HFF-Myc (cell line): ENCODE measurements around the gene CORO2B.

Source experiments
- DNase-seq: peaks from one replicate; pipeline ENCODE4 v3.0.0-alpha.2; 2011; ENCODE audit warnings: low read depth; ENCODE audit errors: extremely low read depth
- H3K4me3 ChIP-seq: replicated peaks from 2 replicates; pipeline ENCODE4 v1.5.1; 2011; ENCODE audit warnings: low read depth, mild to moderate bottlenecking, control low read depth, low read length
- CTCF ChIP-seq: IDR thresholded peaks from 2 replicates; pipeline ENCODE4 v1.5.1; 2012; ENCODE audit warnings: mild to moderate bottlenecking, low read depth, low read length, control low read depth; ENCODE audit errors: missing control alignments

The CORO2B gene

DNA sequence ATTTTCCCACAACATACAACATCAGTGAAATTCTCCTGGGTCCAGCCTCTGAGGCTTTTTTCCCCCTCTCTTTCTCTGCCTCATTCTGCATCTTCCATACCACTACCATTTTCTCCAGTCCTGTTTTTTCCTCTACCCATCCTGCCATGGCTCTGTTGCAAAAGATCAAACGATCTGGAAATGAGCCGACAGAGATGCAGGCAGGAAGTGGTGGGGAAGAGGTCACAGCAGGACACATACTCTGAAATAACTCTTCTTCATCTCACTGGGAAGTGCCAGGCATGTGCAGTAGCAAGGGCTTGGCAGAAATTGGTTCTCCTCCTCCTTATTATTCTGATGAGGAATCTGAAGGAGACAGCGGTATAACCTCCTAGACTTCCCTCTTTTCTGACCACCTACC is 114.3 kb downstream of the CORO2B start:
- no peak overlapping the region for H3K4me3 ChIP-seq
- DNase-seq = no peak

DNA sequence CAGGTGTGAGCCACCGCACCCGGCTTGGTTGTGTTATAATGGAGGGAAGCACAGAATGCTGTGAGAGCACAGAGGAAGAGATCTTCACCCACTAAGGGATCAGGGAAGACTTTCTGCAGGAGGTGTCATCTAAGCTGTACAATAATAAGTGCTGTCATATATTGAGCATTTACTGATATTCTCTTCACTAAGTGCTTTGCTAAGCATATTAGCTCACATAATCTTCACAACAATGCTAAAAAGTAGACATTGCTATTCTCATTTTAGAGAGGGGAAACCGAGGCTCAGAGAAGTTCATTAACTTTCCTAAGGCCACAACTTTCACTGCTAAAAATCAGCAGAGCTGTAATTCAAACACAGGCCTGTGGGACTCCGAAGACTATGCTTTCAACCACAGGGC is 115.3 kb downstream of the CORO2B start:
- no peak for TF ChIP-seq CTCF
- DNase-seq = no peak
- no peak overlapping the region for H3K4me3 ChIP-seq

More for the DNA sequence above, 114.3 kb downstream of the CORO2B start:
- TF ChIP-seq CTCF = no peak

- no peak for DNase-seq
- TF ChIP-seq CTCF = no peak
- H3K4me3 ChIP-seq = no peak overlapping the region
Measured at GRCh38 chr15:68695061-68695595, 116.3 kb downstream of the CORO2B start.

- no peak for DNase-seq
- no peak for TF ChIP-seq CTCF
Measured at GRCh38 chr15:68696414-68697363, 117.9 kb downstream of the CORO2B start.

DNA sequence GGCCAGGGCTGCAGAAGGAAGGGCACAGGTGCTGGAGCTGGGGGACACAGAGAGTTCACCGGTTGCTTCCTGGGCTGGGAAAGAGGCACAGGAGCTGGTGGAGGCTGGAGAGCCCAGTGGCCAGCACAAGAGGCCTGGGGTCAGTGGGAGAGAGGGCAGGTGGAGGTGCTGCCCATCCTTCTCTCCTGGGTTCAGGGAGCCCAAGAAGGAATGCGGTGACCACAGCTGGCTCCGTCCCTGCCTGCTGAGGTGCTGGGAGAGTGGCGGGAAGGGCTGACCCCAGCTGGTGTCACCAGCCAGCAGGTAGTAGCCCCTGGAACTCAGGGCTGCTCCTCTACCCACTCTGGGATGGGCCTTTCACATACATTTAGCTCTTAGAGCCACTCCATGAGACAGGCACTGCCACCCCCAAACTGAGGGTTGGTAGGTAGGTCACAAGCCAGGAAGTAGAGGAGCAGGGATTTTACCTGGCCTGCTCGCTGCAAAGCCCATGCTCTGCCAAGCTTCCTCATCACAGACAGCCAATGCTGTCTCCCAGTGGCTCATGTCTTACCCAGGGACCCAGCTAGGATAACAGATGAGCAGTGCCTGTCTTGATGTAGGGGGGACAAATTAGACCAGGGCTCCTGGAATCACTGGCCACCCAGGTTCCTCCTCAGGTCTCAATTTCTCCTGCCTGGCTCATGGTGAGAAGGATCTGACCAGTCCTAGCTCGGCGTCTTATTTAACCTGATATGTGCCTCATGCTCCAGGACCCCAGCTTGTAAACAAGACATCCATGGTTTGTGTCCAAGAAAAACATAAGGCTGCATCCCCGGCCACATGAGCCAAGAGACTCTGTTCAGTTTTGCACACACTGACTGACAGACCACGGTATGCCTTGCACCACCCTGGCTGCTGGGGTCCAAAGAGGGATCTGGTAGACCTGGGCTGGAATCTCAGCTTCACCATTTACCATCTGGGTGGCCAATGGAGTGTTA is 119.2 kb downstream of the CORO2B start:
- no peak for DNase-seq
- no peak overlapping the region for H3K4me3 ChIP-seq
- TF ChIP-seq CTCF = no peak

More at GRCh38 chr15:68696414-68697363, 117.9 kb downstream of the CORO2B start:
- no peak overlapping the region for H3K4me3 ChIP-seq

- no peak for TF ChIP-seq CTCF
- H3K4me3 ChIP-seq = no peak overlapping the region
- no peak for DNase-seq
Measured at GRCh38 chr15:68698708-68699107, 119.9 kb downstream of the CORO2B start.
